Skeletal muscle tissue (tissue), 2 donors: ENCODE measurements around the gene LRRC25. TPM values are rescaled to one million over a fixed set of nuclear protein-coding genes. Genes with fewer than 3 reads are reported as not detected.

Source experiments
- small RNA-seq: library from RNA; depleted of rRNA; stranded (forward); fragments of <200 nt; gene quantifications from one replicate; pipeline ENCODE3, GENCODE V24; 2014
- total RNA-seq: library from RNA; depleted of rRNA; stranded (reverse); fragments of >200 nt; gene quantifications from one replicate; pipeline ENCODE4 v1.2.3, GENCODE V29; 2014

Gene LRRC25
- total RNA-seq, 1 donor from 2014 or later: 2.1 TPM

Small RNAs within 50 kb of the gene (small RNA-seq; reads per million reads assigned to genes)
- not detected for gene MIR3189

Other genes with a start within 250 kb of the LRRC25 start
- 11.5 TPM for gene PIK3R2, start 244.5 kb downstream of the LRRC25 start, total RNA-seq
- 3.7 TPM for gene IFI30, start 223.8 kb downstream of the LRRC25 start, total RNA-seq
- 4.2 TPM for gene MPV17L2, start 204.4 kb downstream of the LRRC25 start, total RNA-seq
- gene RAB3A, start 193.6 kb downstream of the LRRC25 start, total RNA-seq: 0.52 TPM
- gene PDE4C, start 171.2 kb downstream of the LRRC25 start, total RNA-seq: 2.1 TPM
- gene IQCN, start 123.2 kb downstream of the LRRC25 start, total RNA-seq: 0.52 TPM
- gene JUND, start 116.0 kb downstream of the LRRC25 start, total RNA-seq: 111 TPM
- 119 TPM for gene LSM4, start 74.5 kb downstream of the LRRC25 start, total RNA-seq
- gene PGPEP1, start 57.0 kb downstream of the LRRC25 start, total RNA-seq: 10.4 TPM
- gene GDF15, start 11.5 kb downstream of the LRRC25 start, total RNA-seq: 1.0 TPM
- 79.3 TPM for gene SSBP4, start 21.8 kb upstream of the LRRC25 start, total RNA-seq
- 86.6 TPM for gene ISYNA1, start 40.5 kb upstream of the LRRC25 start, total RNA-seq
- gene ELL, start 124.4 kb upstream of the LRRC25 start, total RNA-seq: 24.5 TPM
- gene FKBP8, start 146.0 kb upstream of the LRRC25 start, total RNA-seq: 116 TPM
- gene KXD1, start 160.2 kb upstream of the LRRC25 start, total RNA-seq: 36.0 TPM
- gene UBA52, start 174.2 kb upstream of the LRRC25 start, total RNA-seq: 905 TPM
- gene REX1BD, start 191.2 kb upstream of the LRRC25 start, total RNA-seq: 26.6 TPM
- gene CRLF1, start 209.2 kb upstream of the LRRC25 start, total RNA-seq: 2.6 TPM
- 2.1 TPM for gene TMEM59L, start 215.2 kb upstream of the LRRC25 start, total RNA-seq
- gene KLHL26, start 239.4 kb upstream of the LRRC25 start, total RNA-seq: 2.1 TPM